Middle frontal gyrus (tissue), 1 donor: Measurements from ENCODE around the gene DOCK7.
"Not testable (repeated sequence)": the region's sequence is repeated elsewhere in the genome, so short reads cannot be mapped to it uniquely, and the experiment has no call there.

Experiments used
- DNase-seq: peaks from one replicate; pipeline ENCODE4 v3.0.0-alpha.2; 2015; ENCODE audit warnings: low spot score; ENCODE audit errors: extremely low spot score

The DOCK7 gene, protein sequence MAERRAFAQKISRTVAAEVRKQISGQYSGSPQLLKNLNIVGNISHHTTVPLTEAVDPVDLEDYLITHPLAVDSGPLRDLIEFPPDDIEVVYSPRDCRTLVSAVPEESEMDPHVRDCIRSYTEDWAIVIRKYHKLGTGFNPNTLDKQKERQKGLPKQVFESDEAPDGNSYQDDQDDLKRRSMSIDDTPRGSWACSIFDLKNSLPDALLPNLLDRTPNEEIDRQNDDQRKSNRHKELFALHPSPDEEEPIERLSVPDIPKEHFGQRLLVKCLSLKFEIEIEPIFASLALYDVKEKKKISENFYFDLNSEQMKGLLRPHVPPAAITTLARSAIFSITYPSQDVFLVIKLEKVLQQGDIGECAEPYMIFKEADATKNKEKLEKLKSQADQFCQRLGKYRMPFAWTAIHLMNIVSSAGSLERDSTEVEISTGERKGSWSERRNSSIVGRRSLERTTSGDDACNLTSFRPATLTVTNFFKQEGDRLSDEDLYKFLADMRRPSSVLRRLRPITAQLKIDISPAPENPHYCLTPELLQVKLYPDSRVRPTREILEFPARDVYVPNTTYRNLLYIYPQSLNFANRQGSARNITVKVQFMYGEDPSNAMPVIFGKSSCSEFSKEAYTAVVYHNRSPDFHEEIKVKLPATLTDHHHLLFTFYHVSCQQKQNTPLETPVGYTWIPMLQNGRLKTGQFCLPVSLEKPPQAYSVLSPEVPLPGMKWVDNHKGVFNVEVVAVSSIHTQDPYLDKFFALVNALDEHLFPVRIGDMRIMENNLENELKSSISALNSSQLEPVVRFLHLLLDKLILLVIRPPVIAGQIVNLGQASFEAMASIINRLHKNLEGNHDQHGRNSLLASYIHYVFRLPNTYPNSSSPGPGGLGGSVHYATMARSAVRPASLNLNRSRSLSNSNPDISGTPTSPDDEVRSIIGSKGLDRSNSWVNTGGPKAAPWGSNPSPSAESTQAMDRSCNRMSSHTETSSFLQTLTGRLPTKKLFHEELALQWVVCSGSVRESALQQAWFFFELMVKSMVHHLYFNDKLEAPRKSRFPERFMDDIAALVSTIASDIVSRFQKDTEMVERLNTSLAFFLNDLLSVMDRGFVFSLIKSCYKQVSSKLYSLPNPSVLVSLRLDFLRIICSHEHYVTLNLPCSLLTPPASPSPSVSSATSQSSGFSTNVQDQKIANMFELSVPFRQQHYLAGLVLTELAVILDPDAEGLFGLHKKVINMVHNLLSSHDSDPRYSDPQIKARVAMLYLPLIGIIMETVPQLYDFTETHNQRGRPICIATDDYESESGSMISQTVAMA (N-terminal part only)

DNA sequence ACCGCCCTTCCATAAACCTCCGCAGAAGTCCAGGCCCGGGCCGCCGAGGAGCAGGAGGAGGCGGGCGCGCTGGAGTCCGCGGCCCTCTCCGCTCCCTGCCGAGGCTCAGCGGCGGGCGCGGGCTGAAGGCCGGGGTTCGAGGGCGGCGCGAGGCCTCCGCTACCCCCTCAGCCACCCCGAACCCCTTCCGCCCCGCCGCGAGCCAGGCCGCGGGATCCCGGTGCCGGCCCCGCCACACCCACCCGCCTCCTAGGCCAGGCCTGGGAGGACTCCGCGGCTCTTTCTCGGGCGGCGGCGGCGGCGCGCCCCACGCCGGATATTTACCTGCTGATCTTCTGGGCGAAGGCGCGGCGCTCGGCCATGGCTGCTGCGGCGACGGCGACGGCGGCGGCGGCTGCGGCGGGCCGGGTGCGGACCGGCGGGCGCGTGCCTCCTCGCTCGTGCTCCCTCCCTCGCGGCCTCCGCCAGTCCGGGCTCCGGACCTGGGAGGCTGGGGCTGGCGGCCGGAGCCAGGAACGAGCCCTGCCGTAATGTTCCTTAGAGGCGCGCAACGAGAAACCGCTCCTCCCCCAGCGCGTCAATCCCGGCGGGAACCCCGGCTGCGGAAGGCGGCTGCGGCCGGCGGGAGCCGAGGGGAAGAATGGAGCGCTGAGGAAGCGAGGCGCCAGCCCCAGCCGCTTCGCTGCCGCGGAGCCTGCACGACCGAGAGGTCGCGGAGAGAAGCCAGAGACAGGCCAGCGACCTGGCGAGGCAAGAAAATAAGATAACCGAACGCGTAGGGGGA is at the start of gene DOCK7:
Gene DOCK7 (minus strand): TSS at position 484 of the 784 bp plus-strand sequence. CDS start 122 bp downstream, at position 362.
- peak; percentile 34 for DNase-seq

DNA sequence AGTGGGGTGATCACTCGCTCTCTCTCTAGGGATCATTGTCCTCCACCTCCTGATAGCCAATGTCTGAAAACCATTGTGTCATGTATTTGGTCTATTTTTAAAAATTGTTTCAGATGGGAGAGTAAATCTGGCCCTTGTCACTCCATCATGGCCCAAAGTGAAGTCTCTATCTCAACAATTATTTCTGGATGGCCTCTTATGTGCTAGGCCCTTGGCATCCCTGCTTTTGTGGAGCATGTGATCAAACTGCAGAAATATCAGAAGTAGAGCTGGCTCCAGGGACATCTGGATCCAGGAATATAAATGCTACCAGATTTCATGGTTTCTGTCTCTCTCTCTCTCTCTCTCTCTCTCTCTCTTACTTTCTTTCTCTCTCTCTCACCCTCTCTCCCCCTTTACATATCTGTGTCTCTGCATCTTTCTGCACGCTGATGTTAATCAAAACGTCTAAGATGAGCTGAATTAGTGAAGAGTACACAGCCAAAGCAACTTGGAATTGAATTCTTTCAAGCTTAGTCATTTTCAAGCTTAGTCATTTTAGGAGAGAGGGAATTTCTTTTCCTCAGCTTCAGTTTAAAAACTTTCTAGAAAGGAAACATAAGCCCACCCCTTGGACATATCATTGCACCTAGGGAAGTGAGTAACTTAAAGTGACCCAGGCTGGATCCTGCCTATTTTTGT is 47.4 kb upstream of the DOCK7 start:
- no peak for DNase-seq

DNA sequence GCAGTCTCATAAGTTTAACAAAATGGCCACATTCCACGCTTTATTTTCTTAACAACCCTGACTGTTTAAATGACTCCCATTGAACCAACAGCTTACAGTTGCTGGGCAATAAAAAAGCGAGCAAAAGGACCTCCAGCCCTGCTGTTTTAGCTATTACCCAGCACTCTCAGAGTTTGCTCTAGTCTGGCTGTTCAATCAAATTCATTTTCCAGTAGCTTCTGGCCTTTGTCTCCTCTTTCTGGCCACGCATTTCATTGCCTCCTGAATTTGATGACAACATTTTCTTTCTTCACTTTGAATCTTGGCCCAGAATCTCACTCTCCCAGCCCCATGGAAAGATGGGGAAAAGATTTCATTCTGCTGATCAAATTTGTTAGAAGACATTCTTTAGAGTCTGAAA is 44.1 kb upstream of the DOCK7 start:
- DNase-seq: no peak

DNA sequence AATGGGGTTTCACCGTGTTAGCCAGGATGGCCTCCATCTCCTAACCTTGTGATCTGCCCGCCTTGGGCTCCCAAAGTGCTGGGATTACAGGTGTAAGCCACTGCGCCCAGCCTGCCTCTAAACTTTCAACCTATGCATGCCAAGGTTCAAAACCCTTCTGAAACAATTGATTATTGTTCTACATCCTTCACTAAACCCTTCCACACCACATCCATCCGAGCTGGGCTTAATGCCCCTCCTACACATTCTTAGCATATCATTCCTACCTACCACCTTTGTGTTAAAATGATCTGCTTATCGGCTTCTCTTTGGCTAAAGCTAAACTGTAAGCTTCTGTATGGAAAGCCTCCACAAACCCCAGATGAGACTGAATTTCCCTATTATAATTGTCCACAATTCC is 40.8 kb upstream of the DOCK7 start:
- DNase-seq: no peak

DNA sequence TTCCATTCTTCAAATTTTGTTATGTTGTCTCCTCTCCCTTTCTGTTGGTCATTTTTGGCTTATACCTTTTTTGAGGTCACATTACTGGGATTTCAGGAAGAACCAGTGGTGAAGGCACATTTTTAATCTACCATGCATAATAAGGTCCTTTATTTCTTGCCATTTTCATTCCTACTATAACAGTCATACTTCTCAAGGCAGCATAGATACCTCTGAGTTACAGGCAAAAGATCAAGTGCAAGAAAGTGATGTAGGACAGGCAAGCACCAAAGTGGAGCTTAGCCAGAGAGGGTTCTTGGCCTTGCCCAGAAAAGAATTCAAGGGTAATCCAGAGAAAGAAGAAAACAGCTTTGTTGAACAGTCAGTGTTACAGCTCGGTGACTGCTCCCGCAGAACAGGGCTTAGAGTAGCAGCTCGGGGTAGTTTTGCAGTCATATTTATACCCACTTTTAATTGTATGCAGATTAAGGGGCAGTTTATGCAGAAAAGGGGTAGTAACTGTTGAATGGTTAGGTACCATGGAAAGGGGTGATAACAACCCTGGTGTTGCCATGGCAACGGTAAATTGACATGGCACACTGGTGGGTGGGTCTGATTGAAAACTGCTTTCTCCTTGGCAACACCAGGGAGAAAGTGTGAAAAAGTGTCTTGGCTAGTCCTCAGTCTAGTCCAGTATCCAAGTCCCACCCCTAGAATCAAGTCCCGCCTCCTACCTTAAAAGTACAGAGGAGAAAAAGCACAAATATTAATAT is 39.6 kb upstream of the DOCK7 start:
- DNase-seq: no peak

DNA sequence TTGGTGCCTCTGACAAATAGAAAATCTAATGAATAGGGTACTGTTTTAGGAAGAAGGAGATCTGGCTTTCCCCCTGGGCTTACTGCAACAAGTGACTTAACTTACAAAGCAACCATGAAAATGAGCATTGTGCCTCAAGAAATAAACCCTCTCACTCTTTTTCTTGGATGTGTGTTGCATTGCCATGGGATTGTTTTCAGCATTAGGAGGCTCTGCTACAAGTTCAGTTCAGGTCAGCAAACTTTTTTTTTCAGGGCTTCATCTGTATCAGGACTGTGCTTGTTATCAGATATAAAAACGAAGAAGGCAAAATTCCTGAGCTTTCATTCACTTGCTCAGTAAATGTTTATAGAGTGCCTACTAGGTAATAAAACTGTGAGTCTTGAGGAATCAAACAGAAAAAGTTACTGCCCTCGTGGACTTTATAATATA is 37.8 kb upstream of the DOCK7 start:
- DNase-seq: no peak

DNA sequence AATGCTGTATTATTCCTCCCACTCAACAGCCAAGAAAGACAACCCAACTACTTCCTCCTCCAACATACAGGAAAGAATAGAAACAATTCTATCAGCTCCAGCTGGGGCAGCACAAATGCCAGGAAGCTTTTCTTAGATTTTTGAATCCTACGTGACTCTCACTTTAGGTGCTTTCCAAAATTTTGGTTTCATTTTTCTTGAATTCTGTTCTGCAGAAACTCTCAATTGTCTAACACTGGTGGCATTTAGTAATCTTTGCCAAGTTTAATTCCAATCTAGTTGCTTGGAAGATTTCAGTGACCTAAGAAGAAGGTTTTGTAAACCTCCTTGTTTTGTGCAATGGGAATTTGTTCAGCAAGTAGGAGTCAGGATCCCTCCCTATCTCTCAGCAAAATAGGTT is 37.1 kb upstream of the DOCK7 start:
- peak; percentile 59 for DNase-seq

DNA sequence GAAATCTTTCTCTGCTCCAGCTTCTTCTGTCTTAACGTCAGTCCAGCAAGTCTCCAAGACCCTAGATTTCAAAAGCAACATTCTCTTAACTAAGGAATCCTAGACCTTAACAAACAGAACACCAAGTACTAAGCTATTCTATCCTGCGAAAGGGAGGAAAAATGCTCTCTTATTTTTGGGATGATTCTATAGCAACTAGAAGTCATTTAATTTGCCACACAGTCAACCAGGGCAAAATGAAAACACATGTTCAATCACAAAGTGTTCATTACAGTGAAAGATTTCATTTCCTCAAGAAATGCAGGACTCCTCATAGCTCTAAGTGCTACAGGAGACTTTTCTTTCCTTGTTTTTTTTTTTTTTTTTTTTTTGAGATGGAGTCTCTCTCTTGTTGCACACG is 36.2 kb upstream of the DOCK7 start:
- DNase-seq: no peak

DNA sequence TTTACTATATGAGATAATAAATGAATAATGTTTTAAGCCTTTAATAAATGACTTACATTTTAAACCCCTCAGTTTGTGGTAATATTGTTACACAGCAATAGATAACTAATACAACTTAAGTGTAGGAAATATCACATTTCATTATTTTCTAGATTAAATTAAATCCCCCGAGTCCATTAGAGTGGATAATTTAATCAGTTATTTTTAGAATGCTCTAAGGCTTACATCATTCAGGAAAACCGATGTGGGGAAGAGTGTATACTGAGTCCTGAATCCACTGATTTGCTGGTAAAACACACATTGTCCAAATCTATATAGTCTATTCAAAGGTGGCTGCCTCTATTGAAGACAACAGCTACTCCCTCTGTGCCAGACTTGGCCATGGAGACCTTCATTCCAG is 35.7 kb upstream of the DOCK7 start:
- DNase-seq: no peak

DNA sequence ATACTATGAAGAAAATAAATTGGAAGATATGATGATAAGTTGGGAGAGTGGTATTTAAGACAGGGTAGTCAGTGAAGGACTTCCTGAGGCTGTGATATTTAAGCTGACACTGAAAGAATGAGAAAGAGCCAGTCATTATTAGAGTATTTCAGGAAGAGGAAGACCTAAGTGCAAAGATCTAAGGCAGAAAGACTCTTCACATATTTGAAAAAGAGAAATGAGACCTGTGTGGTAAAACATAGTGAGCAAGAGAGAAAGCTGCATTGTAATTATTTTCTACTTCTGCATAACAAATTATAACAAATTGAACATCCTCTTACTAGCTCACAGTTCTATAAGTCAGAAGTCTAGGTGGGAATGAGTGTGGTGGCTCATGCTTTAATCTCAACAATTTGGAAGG is 34.6 kb upstream of the DOCK7 start:
- DNase-seq: no peak

DNA sequence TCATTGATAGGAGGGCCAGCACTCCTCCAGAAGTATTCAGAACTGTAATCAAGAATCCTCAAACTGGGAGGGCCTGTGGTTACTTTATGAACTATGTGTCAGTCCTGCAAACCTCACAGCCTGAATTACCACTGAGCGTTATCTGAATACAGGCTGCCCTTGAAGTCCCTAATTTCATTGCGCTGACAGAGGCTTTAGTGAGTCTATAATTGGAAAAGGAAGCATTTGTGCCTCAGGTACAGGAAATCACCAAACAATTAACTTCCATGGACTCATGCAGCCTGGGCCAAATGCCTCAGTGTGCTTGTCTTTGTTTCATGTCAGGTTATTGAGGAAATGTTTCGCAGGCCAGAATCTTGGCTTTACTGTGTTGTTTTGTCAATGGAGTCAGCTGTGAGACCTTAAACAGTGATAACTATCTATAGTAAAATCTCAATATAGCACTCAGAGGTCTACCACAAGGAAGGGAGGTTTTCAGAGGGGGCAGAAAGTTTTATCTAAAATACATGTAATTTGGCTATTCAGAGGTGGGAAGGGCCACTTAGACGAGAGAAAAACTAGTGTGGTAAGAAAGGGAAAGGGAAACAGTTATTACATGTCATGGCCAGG is 32.9 kb upstream of the DOCK7 start:
- DNase-seq: no peak

DNA sequence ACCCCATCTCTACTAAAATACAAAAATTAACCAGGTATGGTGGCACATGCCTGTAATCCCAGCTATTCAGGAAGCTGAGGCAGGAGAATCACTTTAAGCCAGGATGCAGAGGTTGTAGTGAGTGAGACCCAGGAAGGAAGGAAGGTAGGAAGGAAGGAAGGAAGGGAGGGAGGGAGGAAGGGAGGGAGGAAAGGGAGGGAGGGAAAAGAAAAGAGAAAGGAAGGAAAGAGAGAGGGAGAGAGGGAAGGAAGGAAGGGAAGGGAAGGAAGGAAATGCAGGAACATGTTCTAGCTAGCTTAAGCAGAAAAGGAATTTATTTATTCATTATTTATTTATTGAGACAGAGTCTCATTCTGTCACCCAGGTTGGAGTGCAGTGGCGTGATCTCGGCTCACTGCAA is 30.2 kb upstream of the DOCK7 start:
- DNase-seq: not testable (repeated sequence)

DNA sequence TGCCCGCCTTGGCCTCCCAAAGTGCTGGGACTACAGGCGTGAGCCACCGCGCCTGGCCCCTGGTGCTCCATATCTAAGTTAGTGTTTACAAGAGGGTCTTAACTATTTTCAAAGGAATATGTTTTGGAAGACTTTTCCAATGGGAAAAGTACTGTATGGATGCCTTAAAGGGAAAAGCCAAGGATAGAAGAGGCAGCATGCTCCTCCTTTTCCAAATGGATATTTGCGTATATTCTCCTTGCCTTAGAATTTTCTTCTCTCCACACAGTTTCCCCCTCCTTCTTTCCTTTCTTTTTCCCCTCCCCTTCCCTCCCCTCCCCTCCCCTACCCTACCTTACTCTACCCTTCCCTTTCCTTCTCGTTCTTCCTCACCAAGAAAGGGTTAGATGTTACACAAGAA is 29.3 kb upstream of the DOCK7 start:
- DNase-seq: no peak

DNA sequence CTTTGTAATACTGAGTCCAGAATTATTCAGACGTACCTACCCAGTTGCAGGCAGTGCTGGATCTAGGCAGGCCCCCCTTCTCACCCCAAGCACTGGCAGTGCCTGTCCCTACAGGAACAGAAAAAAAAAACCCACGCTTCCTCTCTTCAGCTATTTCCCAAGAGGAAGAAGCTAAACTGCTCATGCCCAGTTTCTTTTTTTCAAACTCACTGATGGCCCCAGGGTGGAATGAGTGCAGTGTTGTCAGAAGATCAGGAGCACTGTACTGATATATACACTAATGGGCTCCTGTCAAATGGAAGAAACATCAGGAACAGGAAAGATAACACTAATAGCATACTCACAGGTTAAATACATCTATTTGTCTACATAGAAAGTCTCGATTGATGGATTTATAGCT is 28.2 kb upstream of the DOCK7 start:
- no peak for DNase-seq

DNA sequence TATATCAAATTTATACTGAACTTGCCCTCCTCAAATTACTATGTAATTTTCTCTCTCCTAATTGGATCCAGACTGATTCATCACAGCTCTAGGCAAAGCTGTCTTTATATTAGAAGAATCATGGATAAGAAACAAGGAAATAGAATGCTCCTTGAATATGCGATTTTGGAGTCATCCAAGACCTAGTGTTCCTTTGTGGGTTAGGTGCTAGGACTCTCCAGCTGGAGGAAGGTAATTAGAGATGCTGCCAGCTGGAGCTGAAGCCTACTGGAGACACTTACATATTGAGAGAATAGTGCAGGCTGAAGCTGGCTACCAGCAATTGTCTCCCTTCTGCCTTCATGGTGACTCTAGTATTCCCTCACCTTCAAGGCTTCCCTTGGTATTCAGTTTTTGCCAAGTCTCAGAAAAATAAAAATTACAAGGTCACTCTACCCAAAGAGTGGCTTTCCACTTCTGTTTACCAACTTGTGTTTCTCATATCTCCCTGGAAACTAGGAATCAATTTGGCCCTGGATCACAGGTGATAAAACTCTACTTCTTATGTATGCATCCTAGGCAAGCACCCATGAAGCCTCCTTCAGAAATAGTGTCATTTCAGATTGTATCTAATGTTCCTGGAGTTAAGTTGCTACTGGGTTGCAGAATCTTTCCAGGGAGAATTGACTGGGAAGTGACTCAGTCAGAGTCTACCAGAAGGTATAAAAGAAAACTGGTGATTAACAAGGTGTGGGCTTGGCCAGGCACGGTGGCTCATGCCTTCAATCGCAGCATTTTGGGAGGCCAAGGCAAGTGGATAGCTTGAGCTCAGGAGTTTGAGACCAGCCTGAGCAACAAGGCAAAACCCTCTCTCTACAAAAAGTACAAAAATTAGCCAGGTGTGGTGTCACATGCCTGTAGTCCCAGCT is 24.4 kb upstream of the DOCK7 start:
- DNase-seq: no peak

DNA sequence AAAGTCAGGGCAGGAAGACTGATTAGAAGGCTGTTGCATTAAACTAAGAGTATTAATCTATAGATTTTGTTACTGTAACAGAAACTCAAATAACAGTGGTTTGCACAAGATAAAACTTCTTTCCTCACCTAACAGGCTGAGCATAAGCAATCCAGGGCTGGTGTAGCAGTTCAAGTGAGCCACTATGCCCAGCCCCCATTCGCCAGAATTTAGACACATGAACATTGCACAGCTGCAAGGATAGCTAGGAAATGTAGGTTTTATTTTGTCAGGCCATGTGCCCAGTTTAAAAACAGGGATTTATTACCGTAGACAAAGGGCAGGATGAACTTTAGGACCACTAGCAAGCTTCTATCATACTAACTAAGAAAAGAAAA is 19.5 kb upstream of the DOCK7 start:
- no peak for DNase-seq

DNA sequence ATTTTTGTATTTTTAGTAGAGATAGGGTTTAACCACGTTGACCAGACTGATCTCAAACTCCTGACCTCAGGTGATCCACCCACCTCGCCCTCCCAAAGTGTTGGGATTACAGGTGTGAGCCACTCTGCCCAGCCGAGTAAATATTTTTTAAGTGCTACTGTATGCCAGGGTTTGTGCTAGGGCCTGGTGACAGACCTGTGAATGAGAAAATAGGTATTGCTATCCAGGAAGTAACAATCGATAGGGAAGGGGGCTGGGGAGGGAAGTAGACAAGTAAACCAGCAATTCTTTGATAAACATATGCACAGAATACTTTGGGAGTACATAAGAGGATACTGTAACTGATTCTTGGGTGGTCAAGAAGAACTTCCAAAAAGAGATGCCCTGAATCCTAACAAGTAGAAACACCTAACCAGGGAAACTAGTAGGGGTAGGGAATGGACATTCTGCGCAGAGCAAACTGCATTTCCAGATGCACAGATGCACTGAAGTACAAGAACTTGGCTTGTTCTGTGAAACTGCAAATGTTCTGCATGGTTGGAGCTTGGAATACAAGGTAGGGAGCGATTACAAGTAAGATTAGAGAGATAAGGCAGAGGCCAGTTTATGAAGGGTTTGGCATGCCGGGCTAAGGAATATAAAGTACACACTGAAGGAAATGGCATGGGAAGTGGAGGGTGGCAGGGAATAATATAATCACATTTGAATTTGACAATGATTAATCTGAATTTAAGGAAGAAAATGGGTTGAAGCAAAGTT is 19.0 kb upstream of the DOCK7 start:
- DNase-seq: no peak
